ENCODE measurements around the gene C13orf42. TPM values are rescaled to one million over a fixed set of nuclear protein-coding genes. Genes with fewer than 3 reads are reported as not detected.

The C13orf42 gene
- total RNA-seq, 2 experiments from 2014 or later: not detected

DNA sequence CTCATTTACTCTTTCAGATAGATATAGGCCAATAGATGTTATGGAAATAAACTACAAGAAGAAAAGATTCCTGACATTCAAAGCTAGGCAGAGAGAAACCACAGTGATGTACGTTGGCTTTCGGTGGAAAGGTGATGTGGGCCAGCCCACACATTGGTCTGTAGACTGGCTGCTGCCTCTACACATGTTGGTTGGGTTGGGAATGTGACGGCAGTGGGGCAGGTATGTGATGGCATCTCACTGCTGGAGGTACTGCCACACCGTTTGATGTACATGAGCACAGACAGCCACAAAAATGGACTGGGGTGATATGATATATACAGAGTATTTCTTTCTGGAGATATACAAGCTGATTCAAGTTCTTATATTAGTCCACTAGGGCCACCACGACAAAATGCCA is 69.4 kb downstream of the C13orf42 start:
- CTCF ChIA-PET: interaction anchor here (0.9 kb wide), 1 partner anchor 245 kb away, joined by 4 read pairs; no protein-coding TSS in a partner anchor
- POLR2A ChIA-PET: no interaction called here

DNA sequence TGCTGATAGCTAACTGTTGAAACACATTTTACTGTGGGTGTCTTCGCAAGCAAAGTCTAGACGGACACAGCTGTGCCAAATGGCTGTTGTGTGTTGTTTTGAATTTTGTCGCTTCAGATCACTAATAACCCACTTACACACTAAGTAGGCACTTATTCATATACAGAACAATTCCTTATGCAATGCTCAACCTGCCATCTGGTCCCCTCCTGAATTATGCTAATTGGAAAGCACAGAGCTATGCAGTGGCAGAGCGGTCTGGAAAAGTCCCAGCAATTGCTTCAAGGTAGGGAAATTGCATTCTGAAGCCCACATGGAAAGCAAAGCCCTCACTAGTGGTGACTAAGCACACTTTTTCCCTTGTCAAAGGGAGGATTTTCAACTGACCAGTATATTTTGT is 69.9 kb downstream of the C13orf42 start:
- POLR2A ChIA-PET: no interaction called here
- CTCF ChIA-PET: no interaction called here

GRCh38 chr13:51040431-51040830 is 70.6 kb downstream of the C13orf42 start:
- POLR2A ChIA-PET: no interaction called here
- CTCF ChIA-PET: no interaction called here

DNA sequence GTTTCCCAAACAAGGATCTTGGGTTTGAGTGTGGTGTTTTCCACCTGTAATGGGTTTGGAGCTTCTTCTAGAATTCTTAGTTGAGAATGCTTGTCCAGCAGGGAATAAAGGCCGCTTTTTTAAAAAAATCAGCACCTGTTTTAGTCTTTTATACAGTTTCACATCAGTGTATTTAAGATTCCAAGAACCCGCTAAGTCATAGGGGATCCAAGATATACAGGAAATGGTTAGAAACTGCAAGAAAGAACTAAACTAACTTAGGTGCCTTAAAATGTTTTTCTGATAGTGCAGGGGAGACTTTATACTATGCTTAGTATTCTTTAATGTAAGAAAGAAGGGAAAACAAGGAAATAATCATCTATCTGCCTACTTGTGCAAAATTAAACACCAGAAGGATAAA is 74.7 kb downstream of the C13orf42 start:
- ChIA-PET POLR2A (no interaction called here), CTCF (no interaction called here)

- ChIA-PET POLR2A (no interaction called here), CTCF (no interaction called here)
Observed at GRCh38 chr13:51035978-51036377, 75.1 kb downstream of the C13orf42 start.

- CTCF ChIA-PET: no interaction called here
Observed at GRCh38 chr13:51035469-51035868, 75.6 kb downstream of the C13orf42 start.

GRCh38 chr13:51034906-51035305 is 76.2 kb downstream of the C13orf42 start:
- POLR2A ChIA-PET: no interaction called here

More at GRCh38 chr13:51035469-51035868, 75.6 kb downstream of the C13orf42 start:
- POLR2A ChIA-PET: no interaction called here

DNA sequence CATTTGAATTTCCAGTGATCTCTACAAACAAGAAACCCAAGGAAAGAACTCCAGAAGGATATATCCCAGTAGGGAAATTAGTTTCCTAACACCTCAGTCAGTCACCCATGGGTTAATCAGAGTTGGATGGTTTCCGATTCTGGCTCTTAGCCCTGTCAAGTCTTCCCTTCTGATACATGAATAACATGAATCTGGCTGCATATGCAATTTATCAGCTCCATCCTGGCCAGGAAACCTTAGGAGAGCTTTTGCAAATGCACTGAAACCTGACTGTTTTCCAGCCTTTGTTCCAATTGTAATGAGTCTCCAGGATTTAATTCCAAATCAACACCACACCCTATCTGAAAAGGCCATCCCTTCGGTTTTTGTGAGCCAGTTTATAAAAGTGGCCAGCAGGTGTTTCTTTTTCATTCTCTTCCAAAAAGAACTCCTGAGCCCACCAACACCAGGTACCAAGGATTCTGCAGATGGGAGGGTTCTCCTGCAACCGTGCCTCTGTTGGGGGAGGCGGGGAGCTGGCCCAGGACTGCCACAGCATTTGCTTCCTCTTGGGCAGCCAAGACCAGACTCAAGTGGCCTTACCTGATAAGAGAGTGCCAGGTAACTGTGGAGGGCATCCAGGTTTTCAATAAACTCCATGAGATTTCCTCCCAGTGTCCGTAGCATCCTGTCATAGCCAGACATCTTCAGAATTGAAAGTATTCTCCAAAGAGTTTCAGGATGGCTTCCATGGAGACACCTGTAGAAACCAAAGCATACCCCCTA is 77.5 kb downstream of the C13orf42 start:
- CTCF ChIA-PET: no interaction called here
- POLR2A ChIA-PET: no interaction called here

More at GRCh38 chr13:51034906-51035305, 76.2 kb downstream of the C13orf42 start:
- CTCF ChIA-PET: no interaction called here

DNA sequence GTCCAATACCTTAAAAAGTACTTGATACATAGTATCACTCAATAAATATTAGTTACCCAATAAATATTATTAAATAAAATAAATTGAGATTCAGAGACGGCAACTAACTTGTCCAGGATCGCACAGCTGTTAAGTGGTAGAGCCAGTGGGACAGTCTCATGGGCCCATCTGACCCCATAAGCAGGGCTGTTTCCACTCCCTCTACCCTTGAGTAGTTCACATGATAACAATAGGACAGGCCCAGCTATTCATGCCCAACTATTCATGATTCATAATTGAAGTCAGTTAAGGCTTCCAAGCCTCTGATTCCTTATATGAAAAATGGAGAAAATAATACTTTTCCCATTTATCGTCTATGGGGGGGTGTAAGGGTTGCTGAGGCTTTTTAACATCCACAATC is 78.2 kb downstream of the C13orf42 start:
- CTCF ChIA-PET: no interaction called here
- POLR2A ChIA-PET: no interaction called here

Other genes starting within 250 kb of the C13orf42 start
- gene RNASEH2B, start 201.5 kb downstream of the C13orf42 start, total RNA-seq: 10 to 100 TPM; 66.4 to 68.3 TPM
- gene FAM124A, start 111.1 kb upstream of the C13orf42 start, total RNA-seq: under 1 TPM in 1 of 2 experiments, not detected in 1; 0.13 TPM
- gene SERPINE3, start 228.4 kb upstream of the C13orf42 start, total RNA-seq: not detected